ENCODE results near the gene EIF4A2.

DNA sequence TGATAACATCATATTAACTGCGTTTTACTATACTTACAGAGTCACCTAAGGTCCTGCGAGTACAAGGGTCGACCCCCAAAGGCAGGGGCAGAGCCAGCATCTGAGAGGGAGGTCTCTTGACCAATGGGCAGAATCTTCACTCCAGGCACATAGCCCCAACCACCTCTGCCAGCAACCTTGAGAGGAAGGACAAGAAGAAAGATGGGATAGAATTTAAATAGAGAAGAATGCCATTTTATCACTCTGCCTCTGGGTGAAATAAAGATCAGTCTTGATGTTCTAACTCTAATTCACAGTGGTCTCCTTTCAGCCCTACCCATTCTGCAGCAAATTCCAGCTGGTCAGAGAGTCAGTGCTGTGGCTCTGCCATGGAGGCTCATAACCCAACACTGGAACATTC lies 39.7 kb upstream of the EIF4A2 start:
- no peak for TF ChIP-seq HDGF (IDR thresholded peaks at IDR 0.05; ENCODE audit: borderline replicate concordance)
- TF ChIP-seq BHLHE40 (IDR thresholded peaks at IDR 0.05; ENCODE audit: borderline replicate concordance), result no peak
- TF ChIP-seq FOXM1 (IDR thresholded peaks at IDR 0.05; ENCODE audit: borderline replicate concordance), result no peak
- TF ChIP-seq ARNT (IDR thresholded peaks at IDR 0.05), result no peak
- TF ChIP-seq SP1 (IDR thresholded peaks at IDR 0.05), result no peak
- no peak for TF ChIP-seq TARDBP (IDR thresholded peaks at IDR 0.05)
- no peak for TF ChIP-seq FOXK2 (IDR thresholded peaks at IDR 0.05)
- no peak for TF ChIP-seq FOXA1 (IDR thresholded peaks at IDR 0.05)
- TF ChIP-seq SUZ12 (IDR thresholded peaks at IDR 0.05), result no peak
- no peak for TF ChIP-seq ELF4 (IDR thresholded peaks at IDR 0.05)
- no peak for TF ChIP-seq LEF1 (IDR thresholded peaks at IDR 0.05; ENCODE audit: borderline replicate concordance)
- TF ChIP-seq L3MBTL2 (conservative IDR thresholded peaks at IDR 0.05), result no peak

All from HEK293T (cell line).